Measurements from ENCODE around the gene OR10H2. TPM values are rescaled to one million over a fixed set of nuclear protein-coding genes. Genes with fewer than 3 reads are reported as not detected.

The OR10H2 gene
- not detected in 2 replicates for total RNA-seq

GRCh38 chr19:15727724-15728123, at the start of gene OR10H2:
TSS of gene OR10H2 (plus strand) at chr19:15728024. CDS start at chr19:15728044, 20 bp downstream.

GRCh38 chr19:15737722-15738121, 9.9 kb downstream of the OR10H2 start, which contains the start of gene OR10H3:
TSS of gene OR10H3 (plus strand) at chr19:15737985. CDS start at chr19:15741393, 3,408 bp downstream.

Other genes with a start within 250 kb of the OR10H2 start
- not detected in 2 replicates for gene PGLYRP2, start 248.5 kb upstream of the OR10H2 start, total RNA-seq
- gene CYP4F22, start 219.5 kb upstream of the OR10H2 start, total RNA-seq, result not detected in 2 replicates
- not detected in 2 replicates for gene CYP4F8, start 112.8 kb upstream of the OR10H2 start, total RNA-seq
- not detected in 2 replicates for gene CYP4F3, start 87.1 kb upstream of the OR10H2 start, total RNA-seq
- gene CYP4F12, start 54.9 kb upstream of the OR10H2 start, total RNA-seq, result not detected in 2 replicates
- not detected in 2 replicates for gene OR10H3, start 10.0 kb downstream of the OR10H2 start, total RNA-seq
- not detected in 2 replicates for gene OR10H5, start 59.6 kb downstream of the OR10H2 start, total RNA-seq
- gene OR10H1, start 87.6 kb downstream of the OR10H2 start, total RNA-seq, result not detected in 2 replicates
- not detected in 2 replicates for gene CYP4F2, start 170.1 kb downstream of the OR10H2 start, total RNA-seq
- gene CYP4F11, start 206.5 kb downstream of the OR10H2 start, total RNA-seq, result 0.03 and 0.33 TPM in 2 replicates
- not detected in 2 replicates for gene OR10H4, start 221.0 kb downstream of the OR10H2 start, total RNA-seq